CD14-positive monocyte (primary cell): Measurements from ENCODE around the gene TTC21A. TPM values are rescaled to one million over a fixed set of nuclear protein-coding genes. Genes with fewer than 3 reads are reported as not detected.

Experiments used
- DNase-seq, 3 donors: peaks; one replicate each; pipeline ENCODE4 v3.0.0-alpha.2; 2011 to 2022
- H2AFZ ChIP-seq: 2 replicates; pipeline ENCODE4 v1.6.0; 2012; ENCODE audit warnings: mild to moderate bottlenecking, low read depth, low read length, inconsistent platforms; ENCODE audit not compliant: insufficient read depth, poor library complexity, severe bottlenecking
- H3K27ac ChIP-seq, 2 donors: 1 replicate in 1 of 2; 2 replicates in 1 of 2; pipeline ENCODE4 v1.5.1; 2012 to 2013; ENCODE audit warnings: low read length in 2 of 2, control low read depth in 1 of 2, inconsistent platforms in 1 of 2, low read depth in 1 of 2, mild to moderate bottlenecking in 1 of 2
- H3K27me3 ChIP-seq, 2 donors: one replicate each; pipeline versions ENCODE4 v1.6.0 to v1.6.1; 2011 to 2013; ENCODE audit warnings: low read length in 2 of 2; ENCODE audit not compliant: control insufficient read depth in 2 of 2, insufficient read depth in 2 of 2
- H3K36me3 ChIP-seq, 2 donors: replicated peaks in 1 of 2; 1 replicate in 1 of 2; 2 replicates in 1 of 2; pipeline versions ENCODE4 v1.5.1 to v1.6.1; 2012 to 2013; ENCODE audit warnings: low read length in 2 of 2, control low read depth in 1 of 2, inconsistent platforms in 1 of 2, mild to moderate bottlenecking in 1 of 2; ENCODE audit not compliant: insufficient read depth in 2 of 2, control insufficient read depth in 1 of 2
- H3K4me1 ChIP-seq, 2 donors: 1 replicate in 1 of 2; 2 replicates in 1 of 2; pipeline versions ENCODE4 v1.5.1 to v1.6.1; 2012 to 2013; ENCODE audit warnings: low read length in 2 of 2, control low read depth in 1 of 2, inconsistent platforms in 1 of 2, mild to moderate bottlenecking in 1 of 2, moderate library complexity in 1 of 2; ENCODE audit not compliant: insufficient read depth in 2 of 2, control insufficient read depth in 1 of 2
- H3K4me2 ChIP-seq: replicated peaks from 2 replicates; pipeline ENCODE3; 2012; ENCODE audit warnings: low read length, moderate library complexity, mild to moderate bottlenecking; ENCODE audit not compliant: poor library complexity, severe bottlenecking; ENCODE audit errors: extremely low read depth
- H3K4me3 ChIP-seq, 3 experiments: fragments of 200-600 bp in 1 of 3; sonication (generic) in 1 of 3; replicated peaks in 1 of 3; 1 replicate in 2 of 3; 2 replicates in 1 of 3; pipeline ENCODE4 v1.5.1; 2011 to 2013; ENCODE audit warnings: low read length in 3 of 3, mild to moderate bottlenecking in 3 of 3, control low read depth in 2 of 3, low read depth in 2 of 3, inconsistent platforms in 1 of 3, moderate library complexity in 1 of 3
- H3K79me2 ChIP-seq: 2 replicates; pipeline ENCODE4 v1.6.0; 2012; ENCODE audit warnings: mild to moderate bottlenecking, control low read depth, inconsistent platforms, low read length, moderate library complexity; ENCODE audit not compliant: insufficient read depth
- H3K9ac ChIP-seq: 2 replicates; pipeline ENCODE4 v1.6.0; 2017; ENCODE audit warnings: low read length, mild to moderate bottlenecking; ENCODE audit not compliant: insufficient read depth, poor library complexity, severe bottlenecking
- H3K9me3 ChIP-seq, 2 donors: replicated peaks in 1 of 2; 1 replicate in 1 of 2; 2 replicates in 1 of 2; pipeline versions ENCODE4 v1.5.1 to v1.6.1; 2012 to 2013; ENCODE audit warnings: low read length in 2 of 2, control low read depth in 1 of 2; ENCODE audit not compliant: control insufficient read depth in 1 of 2, insufficient read depth in 1 of 2
- H4K20me1 ChIP-seq: 2 replicates; pipeline ENCODE4 v1.6.0; 2012; ENCODE audit warnings: mild to moderate bottlenecking, low read length, control low read depth, moderate library complexity; ENCODE audit not compliant: insufficient read depth
- H3K27ac Mint-ChIP-seq, 7 donors: one replicate each; pipeline ENCODE4 v1.8.0; 2020; ENCODE audit warnings: mild to moderate bottlenecking in 7 of 7, mixed read lengths in 7 of 7, moderate library complexity in 6 of 7, inconsistent platforms in 2 of 7
- H3K27me3 Mint-ChIP-seq, 3 donors: one replicate each; pipeline ENCODE4 v1.8.0; 2021 to 2022; ENCODE audit warnings: low read depth in 3 of 3, mild to moderate bottlenecking in 3 of 3, mixed read lengths in 3 of 3, moderate library complexity in 3 of 3, inconsistent platforms in 1 of 3
- H3K36me3 Mint-ChIP-seq, 2 donors: one replicate each; pipeline ENCODE4 v1.8.0; 2020; ENCODE audit warnings: mixed read lengths in 2 of 2, inconsistent platforms in 1 of 2, mild to moderate bottlenecking in 1 of 2
- H3K4me1 Mint-ChIP-seq: one replicate; pipeline ENCODE4 v1.8.0; 2020; ENCODE audit warnings: mild to moderate bottlenecking, mixed read lengths
- H3K4me3 Mint-ChIP-seq, 2 donors: one replicate each; pipeline ENCODE4 v1.8.0; 2020; ENCODE audit warnings: mild to moderate bottlenecking in 2 of 2, mixed read lengths in 2 of 2, moderate library complexity in 1 of 2
- H3K9me3 Mint-ChIP-seq, 7 donors: one replicate each; pipeline ENCODE4 v1.8.0; 2020 to 2022; ENCODE audit warnings: mixed read lengths in 7 of 7, mild to moderate bottlenecking in 6 of 7, moderate library complexity in 6 of 7, inconsistent platforms in 2 of 7
- WGBS: methylation state at CpG from one replicate; pipeline ENCODE4 v1.1.5; 2013; ENCODE audit warnings: missing lambda C conversion rate; ENCODE audit not compliant: insufficient coverage; 5-methylcytosine and 5-hydroxymethylcytosine counted together
- intact Hi-C, 2 donors: fragments of 100-400 bp; cut with micrococcal nuclease; formaldehyde crosslinking; loops; one replicate each; pipeline versions ENCODE4 v1.15.0 to v1.15.1; 2023
- polyA plus RNA-seq, 3 donors: library from polyadenylated mRNA; depleted of rRNA in 1 of 3; unstranded in 2 of 3; stranded (reverse) in 1 of 3; fragments of 300-500 nt in 2 of 3; fragments of >200 nt in 1 of 3; fragmentation: Illumina TruSeq in 2 of 3; gene quantifications; 1 replicate in 2 of 3; 2 replicates in 1 of 3; pipeline ENCODE4 v1.2.3, GENCODE V29; 2012 to 2021
- TF ChIP-seq, protein P1 (sequence below): fragments of 200-600 bp; IDR thresholded peaks from one replicate; pipeline ENCODE4 v1.8.0; 2022; ENCODE audit warnings: antibody characterized with exemption, mild to moderate bottlenecking

Gene TTC21A
- polyA plus RNA-seq, 3 donors, result 0.67 to 12.9 (median 2.2) TPM

- Histone ChIP-seq H3K4me1 (peaks cover 4% of the 10 kb centered on the region in 2 donors), H3K36me3 (no peaks in the 10 kb centered on the region), H3K4me2 (no peak overlapping the region), H3K27ac (no peak overlapping the region), H3K79me2 (no peaks in the 10 kb centered on the region), H3K27me3 (no peaks in the 10 kb centered on the region), H3K9ac (no peak overlapping the region), H4K20me1 (no peaks in the 10 kb centered on the region), H2AFZ (no peak overlapping the region), H3K4me3 (no peak overlapping the region), H3K9me3 (no peaks in the 10 kb centered on the region)
- Mint-ChIP-seq H3K27ac (no peak overlapping the region), H3K4me1 (peaks cover 9% of the 10 kb centered on the region), H3K27me3 (peaks cover 5 to 12% (median 6%) of the 10 kb centered on the region in 3 donors), H3K4me3 (no peak overlapping the region), H3K36me3 (peaks cover 4% of the 10 kb centered on the region in 2 donors), H3K9me3 (no peaks in the 10 kb centered on the region)
- no CpG with 5 or more reads among the region's 2 CpGs for WGBS
- intact Hi-C loops, result no loop called here
- TF ChIP-seq, protein P1, sequence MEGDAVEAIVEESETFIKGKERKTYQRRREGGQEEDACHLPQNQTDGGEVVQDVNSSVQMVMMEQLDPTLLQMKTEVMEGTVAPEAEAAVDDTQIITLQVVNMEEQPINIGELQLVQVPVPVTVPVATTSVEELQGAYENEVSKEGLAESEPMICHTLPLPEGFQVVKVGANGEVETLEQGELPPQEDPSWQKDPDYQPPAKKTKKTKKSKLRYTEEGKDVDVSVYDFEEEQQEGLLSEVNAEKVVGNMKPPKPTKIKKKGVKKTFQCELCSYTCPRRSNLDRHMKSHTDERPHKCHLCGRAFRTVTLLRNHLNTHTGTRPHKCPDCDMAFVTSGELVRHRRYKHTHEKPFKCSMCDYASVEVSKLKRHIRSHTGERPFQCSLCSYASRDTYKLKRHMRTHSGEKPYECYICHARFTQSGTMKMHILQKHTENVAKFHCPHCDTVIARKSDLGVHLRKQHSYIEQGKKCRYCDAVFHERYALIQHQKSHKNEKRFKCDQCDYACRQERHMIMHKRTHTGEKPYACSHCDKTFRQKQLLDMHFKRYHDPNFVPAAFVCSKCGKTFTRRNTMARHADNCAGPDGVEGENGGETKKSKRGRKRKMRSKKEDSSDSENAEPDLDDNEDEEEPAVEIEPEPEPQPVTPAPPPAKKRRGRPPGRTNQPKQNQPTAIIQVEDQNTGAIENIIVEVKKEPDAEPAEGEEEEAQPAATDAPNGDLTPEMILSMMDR, result no peak
- no peak for DNase-seq
Measured at GRCh38 chr3:39121621-39122020, 14.1 kb downstream of the TTC21A start.

GRCh38 chr3:39122813-39123212, 15.3 kb downstream of the TTC21A start:
- Histone ChIP-seq H3K36me3 (no peaks in the 10 kb centered on the region), H2AFZ (no peak overlapping the region), H3K4me2 (no peak overlapping the region), H3K27me3 (no peaks in the 10 kb centered on the region), H3K9me3 (no peaks in the 10 kb centered on the region), H4K20me1 (no peaks in the 10 kb centered on the region), H3K4me3 (no peak overlapping the region), H3K27ac (no peak overlapping the region), H3K4me1 (peaks cover 16% of the 10 kb centered on the region in 2 donors), H3K79me2 (no peaks in the 10 kb centered on the region), H3K9ac (no peak overlapping the region)
- H3K4me1 Mint-ChIP-seq, result peaks cover 21% of the 10 kb centered on the region
- intact Hi-C loops, result no loop called here
- peaks cover 5 to 12% (median 6%) of the 10 kb centered on the region in 3 donors for H3K27me3 Mint-ChIP-seq
- no peak overlapping the region for H3K4me3 Mint-ChIP-seq
- H3K9me3 Mint-ChIP-seq, result no peaks in the 10 kb centered on the region
- TF ChIP-seq, protein P1, result no peak
- H3K36me3 Mint-ChIP-seq, result peaks cover 4% of the 10 kb centered on the region in 2 donors
- peak overlapping the region in 1 of 7 donors; percentile 59 for H3K27ac Mint-ChIP-seq
- no CpG with 5 or more reads among the region's 1 CpG for WGBS
- DNase-seq, result no peak
